Esophagus squamous epithelium (tissue), 5 donors: ENCODE data around the gene N4BP3. TPM values are rescaled to one million over a fixed set of nuclear protein-coding genes. Genes with fewer than 3 reads are reported as not detected.
A peak's percentile ranks its signal among the peaks of the same experiment; 100 is the strongest.

ENCODE experiments used
- DNase-seq: peaks from one replicate; lab custom pipeline; 2025; lab: John Stamatoyannopoulos, UW
- H3K27ac ChIP-seq, 4 donors: fragments of 200-600 bp; sonication (generic); one replicate each; pipeline ENCODE4 v1.5.1; 2016 to 2019; ENCODE audit warnings: mild to moderate bottlenecking in 1 of 4
- H3K27me3 ChIP-seq, 4 donors: fragments of 200-600 bp; sonication (generic); 1 replicate in 3 of 4; 2 replicates in 1 of 4; pipeline versions ENCODE4 v1.5.1 to v1.6.0; 2017 to 2021; ENCODE audit warnings: antibody characterized with exemption in 1 of 4
- H3K36me3 ChIP-seq, 3 donors: fragments of 200-600 bp; sonication (generic); one replicate each; pipeline ENCODE4 v1.5.1; 2016 to 2019
- H3K4me1 ChIP-seq, 3 donors: fragments of 200-600 bp; sonication (generic); one replicate each; pipeline ENCODE4 v1.5.1; 2017 to 2019
- H3K4me3 ChIP-seq, 4 donors: fragments of 200-600 bp; sonication (generic); 1 replicate in 3 of 4; 2 replicates in 1 of 4; pipeline ENCODE4 v1.5.1; 2016 to 2019; ENCODE audit warnings: mild to moderate bottlenecking in 2 of 4, moderate library complexity in 1 of 4
- H3K9me3 ChIP-seq, 3 donors: fragments of 200-600 bp; sonication (generic); one replicate each; pipeline ENCODE4 v1.5.1; 2016 to 2019
- POLR2A ChIP-seq, 4 donors: fragments of 450-650 bp; IDR thresholded peaks; one replicate each; pipeline ENCODE4 v1.6.1; 2017; ENCODE audit warnings: antibody characterized with exemption in 4 of 4, mild to moderate bottlenecking in 4 of 4, moderate library complexity in 3 of 4
- WGBS, 2 donors: methylation state at CpG; one replicate each; pipeline ENCODE4 v1.1.5; 2018; 5-methylcytosine and 5-hydroxymethylcytosine counted together
- intact Hi-C: fragments of 100-400 bp; cut with DNase I; formaldehyde crosslinking; loops from one replicate; pipeline ENCODE4 v1.15.0; 2022
- total RNA-seq, 4 donors: library from RNA; depleted of rRNA; stranded (reverse); fragments of >200 nt; gene quantifications; one replicate each; pipeline ENCODE4 v1.1.0, GENCODE V29; 2016
- TF ChIP-seq, protein P1 (sequence below), 6 experiments: fragments of 450-650 bp in 4 of 6; fragments of 200-600 bp in 2 of 6; sonication (generic) in 2 of 6; IDR thresholded peaks; one replicate each; pipeline ENCODE4 v1.5.1; 2016 to 2019; ENCODE audit warnings: antibody characterized with exemption in 6 of 6, mild to moderate bottlenecking in 4 of 6, moderate library complexity in 4 of 6
- donor health status: DM: yes; HTN: yes; CAD: no.

The N4BP3 gene
- total RNA-seq, 4 donors from 2014 or later = 14.0 to 32.6 (median 16.1) TPM

DNA sequence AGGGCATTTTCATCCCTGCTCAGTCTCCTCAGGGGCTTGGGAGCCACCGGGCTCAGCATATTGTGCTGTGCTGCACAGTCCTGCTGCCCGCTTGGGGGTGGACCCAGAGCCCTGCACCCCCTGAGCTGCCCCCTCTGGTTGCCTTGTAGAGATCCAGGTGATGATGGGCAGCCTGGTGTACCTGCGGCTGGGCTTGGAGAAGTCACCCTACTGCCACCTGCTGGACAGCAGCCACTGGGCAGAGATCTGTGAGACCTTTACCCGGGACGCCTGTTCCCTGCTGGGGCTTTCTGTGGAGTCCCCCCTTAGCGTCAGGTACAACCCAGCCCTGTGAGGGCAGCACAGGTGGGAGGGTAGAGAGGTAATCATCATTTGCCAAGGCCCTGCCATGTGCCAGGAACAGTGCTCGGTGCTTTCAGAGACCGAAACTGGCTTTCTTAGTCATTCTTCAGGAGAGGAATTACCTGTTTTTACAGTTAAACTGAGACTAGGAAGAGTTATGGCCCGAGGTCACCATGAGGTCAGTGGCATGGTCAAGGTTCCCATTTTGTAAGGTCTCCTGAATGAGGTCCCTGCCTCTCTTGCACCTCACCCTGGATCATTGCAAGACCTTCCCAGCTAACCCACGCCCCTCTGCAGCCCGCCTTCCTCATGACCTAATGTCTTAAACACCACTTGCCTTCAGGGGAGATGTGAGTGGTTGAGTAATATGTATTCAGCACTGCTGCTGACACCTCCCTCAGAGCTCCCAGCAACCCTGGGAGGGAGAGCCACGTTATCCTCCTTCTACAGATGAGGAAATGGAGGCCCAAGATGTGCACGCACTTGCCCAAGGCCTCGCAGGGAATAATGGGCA is 32.9 kb downstream of the N4BP3 start:
- TF ChIP-seq POLR2A (IDR thresholded peaks at IDR 0.05) = no peak
- TF ChIP-seq, protein P1, sequence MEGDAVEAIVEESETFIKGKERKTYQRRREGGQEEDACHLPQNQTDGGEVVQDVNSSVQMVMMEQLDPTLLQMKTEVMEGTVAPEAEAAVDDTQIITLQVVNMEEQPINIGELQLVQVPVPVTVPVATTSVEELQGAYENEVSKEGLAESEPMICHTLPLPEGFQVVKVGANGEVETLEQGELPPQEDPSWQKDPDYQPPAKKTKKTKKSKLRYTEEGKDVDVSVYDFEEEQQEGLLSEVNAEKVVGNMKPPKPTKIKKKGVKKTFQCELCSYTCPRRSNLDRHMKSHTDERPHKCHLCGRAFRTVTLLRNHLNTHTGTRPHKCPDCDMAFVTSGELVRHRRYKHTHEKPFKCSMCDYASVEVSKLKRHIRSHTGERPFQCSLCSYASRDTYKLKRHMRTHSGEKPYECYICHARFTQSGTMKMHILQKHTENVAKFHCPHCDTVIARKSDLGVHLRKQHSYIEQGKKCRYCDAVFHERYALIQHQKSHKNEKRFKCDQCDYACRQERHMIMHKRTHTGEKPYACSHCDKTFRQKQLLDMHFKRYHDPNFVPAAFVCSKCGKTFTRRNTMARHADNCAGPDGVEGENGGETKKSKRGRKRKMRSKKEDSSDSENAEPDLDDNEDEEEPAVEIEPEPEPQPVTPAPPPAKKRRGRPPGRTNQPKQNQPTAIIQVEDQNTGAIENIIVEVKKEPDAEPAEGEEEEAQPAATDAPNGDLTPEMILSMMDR (IDR thresholded peaks at IDR 0.05) = peak; percentile 66 to 85 (median 78)
- WGBS, 2 donors = 30 to 40% methylated on average over 6 to 10 of the region's 14 CpGs
- no peaks in the 10 kb centered on the region for H3K9me3 ChIP-seq
- H3K27ac ChIP-seq = peak overlapping the region; percentile 73 to 90 (median 82)
- intact Hi-C loops = no loop called here
- H3K4me3 ChIP-seq = no peak overlapping the region
- H3K36me3 ChIP-seq = peaks cover 55 to 100% (median 73%) of the 10 kb centered on the region in 3 donors
- H3K4me1 ChIP-seq = peaks cover 12 to 93% (median 16%) of the 10 kb centered on the region in 3 donors
- no peaks in the 10 kb centered on the region for H3K27me3 ChIP-seq
- no peak for DNase-seq

DNA sequence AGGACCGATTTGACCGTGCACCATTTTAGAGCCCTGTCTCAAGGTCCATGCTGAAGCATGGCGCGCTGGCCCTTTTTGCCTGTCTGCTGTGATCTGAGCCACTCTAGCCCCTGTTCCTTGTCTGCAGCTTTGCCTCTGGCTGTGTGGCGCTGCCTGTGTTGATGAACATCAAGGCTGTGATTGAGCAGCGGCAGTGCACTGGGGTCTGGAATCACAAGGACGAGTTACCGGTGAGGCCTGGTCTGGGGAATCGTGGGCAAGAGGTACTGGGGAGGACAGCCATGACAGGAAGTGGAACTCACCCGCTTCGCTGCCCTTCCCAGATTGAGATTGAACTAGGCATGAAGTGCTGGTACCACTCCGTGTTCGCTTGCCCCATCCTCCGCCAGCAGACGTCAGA is 34.1 kb downstream of the N4BP3 start:
- Histone ChIP-seq H3K36me3 (peaks cover 53 to 100% (median 70%) of the 10 kb centered on the region in 3 donors), H3K4me1 (peaks cover 17 to 94% (median 20%) of the 10 kb centered on the region in 3 donors), H3K27me3 (no peaks in the 10 kb centered on the region), H3K27ac (peak overlapping the region in 3 of 4 donors; percentile 73 to 90 (median 87)), H3K9me3 (no peaks in the 10 kb centered on the region), H3K4me3 (no peak overlapping the region)
- TF ChIP-seq, protein P1 (IDR thresholded peaks at IDR 0.05) = no peak
- TF ChIP-seq POLR2A (IDR thresholded peaks at IDR 0.05) = no peak
- intact Hi-C loops = no loop called here
- WGBS, 2 donors = 81 to 90% methylated on average over 12 to 15 of the region's 15 CpGs
- DNase-seq = no peak

DNA sequence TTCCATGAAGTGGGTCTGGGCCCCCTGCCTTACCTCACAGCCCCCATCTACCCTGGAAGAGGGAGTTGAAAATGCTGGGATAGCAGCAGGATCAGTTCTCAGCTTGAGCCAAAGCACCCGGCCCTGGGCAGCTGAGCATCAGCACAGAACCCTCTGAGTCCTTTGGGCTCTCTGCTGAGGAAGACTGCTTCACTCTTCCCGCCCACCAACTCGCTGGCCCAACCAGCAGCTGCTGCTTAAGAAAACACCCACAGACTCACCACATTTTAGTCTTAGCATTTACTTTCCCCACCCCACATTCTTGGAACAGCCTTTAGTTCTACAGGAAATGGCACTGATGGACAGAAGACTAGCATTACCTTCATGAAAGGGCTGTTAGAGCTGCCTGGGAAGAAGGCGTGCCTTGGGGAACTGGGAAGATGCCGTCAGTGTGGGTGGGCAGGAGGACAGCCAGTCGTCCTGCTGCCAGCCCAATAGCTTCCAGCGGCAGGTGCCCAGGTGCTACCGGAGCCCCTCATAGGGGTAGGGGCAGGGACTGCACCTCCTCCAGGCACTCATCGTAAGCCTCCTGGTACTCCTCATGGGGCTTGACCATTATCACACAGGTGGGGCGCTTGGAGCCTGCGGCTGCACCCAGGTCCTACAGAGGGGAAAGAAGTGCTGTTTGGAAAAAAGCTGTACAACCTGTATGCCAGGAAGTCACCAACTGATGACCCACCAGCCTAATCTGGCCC is 36.0 kb downstream of the N4BP3 start:
- intact Hi-C loops = no loop called here
- peaks cover 34 to 80% (median 52%) of the 10 kb centered on the region in 3 donors for H3K36me3 ChIP-seq

DNA sequence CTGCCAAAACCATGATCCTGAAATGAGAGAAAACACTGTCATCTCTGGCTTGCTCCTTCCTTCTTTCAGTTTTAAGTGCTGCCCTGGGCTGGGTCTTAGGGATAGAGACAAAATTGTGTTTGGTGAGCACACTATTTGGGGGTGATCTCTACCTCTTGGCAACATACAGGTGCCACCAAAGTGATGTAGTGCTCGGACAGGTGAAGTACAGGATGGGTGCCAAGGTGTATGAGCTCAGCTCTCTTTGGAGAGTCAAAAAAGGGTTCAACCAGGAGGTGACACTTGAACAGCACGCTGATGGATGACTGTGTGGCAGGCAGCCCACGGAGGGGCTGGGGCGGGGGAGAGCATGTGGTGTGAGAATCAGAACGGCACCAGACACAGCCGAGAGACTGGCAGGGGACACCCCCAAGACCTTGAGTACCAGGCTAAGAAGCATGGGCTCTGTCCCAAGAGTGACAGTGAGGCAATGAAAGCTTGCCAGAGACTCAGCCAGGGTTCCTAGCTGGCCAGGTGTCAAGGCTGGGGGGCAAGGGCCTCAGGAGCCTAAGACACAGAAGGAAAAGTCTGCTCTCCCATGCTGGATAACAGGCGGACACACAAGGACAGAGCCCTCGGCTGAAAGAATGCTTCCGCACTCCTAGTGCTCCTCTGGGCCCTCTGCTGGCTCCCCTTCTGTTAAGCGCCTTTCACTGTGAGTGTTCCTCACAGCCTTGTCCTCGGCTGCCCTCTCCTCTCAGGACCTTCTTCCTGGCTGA is 37.8 kb downstream of the N4BP3 start:
- no peak overlapping the region for H3K4me3 ChIP-seq
- peaks cover 33 to 62% (median 50%) of the 10 kb centered on the region in 3 donors for H3K36me3 ChIP-seq
- intact Hi-C loops = no loop called here
- peaks cover 13 to 74% (median 18%) of the 10 kb centered on the region in 3 donors for H3K4me1 ChIP-seq
- DNase-seq = no peak
- H3K27me3 ChIP-seq = no peaks in the 10 kb centered on the region
- peak overlapping the region in 3 of 4 donors; percentile 4 to 90 (median 88) for H3K27ac ChIP-seq
- H3K9me3 ChIP-seq = no peaks in the 10 kb centered on the region
- TF ChIP-seq POLR2A (IDR thresholded peaks at IDR 0.05) = no peak
- TF ChIP-seq, protein P1 (IDR thresholded peaks at IDR 0.05) = peak in 1 of 6 experiments; percentile 30
- 54 to 75% methylated on average over 9 of the region's 11 CpGs for WGBS, 2 donors

More for the DNA sequence above, 36.0 kb downstream of the N4BP3 start:
- DNase-seq = no peak
- Histone ChIP-seq H3K4me1 (peaks cover 18 to 88% (median 20%) of the 10 kb centered on the region in 3 donors), H3K27ac (peak overlapping the region; percentile 47 to 90 (median 68)), H3K27me3 (no peaks in the 10 kb centered on the region), H3K4me3 (no peak overlapping the region), H3K9me3 (no peaks in the 10 kb centered on the region)
- TF ChIP-seq, protein P1 (IDR thresholded peaks at IDR 0.05) = no peak
- TF ChIP-seq POLR2A (IDR thresholded peaks at IDR 0.05) = no peak
- WGBS, 2 donors = 72 to 76% methylated on average over 3 to 4 of the region's 11 CpGs
